ENCODE data around the gene ARID1B.

Gene ARID1B

GRCh38 chr6:157239148-157239547, 462.0 kb downstream of the ARID1B start:
- no peak for DNase-seq

GRCh38 chr6:157239671-157240058, 462.5 kb downstream of the ARID1B start:
- DNase-seq, result no peak

GRCh38 chr6:157240059-157240959, 463.1 kb downstream of the ARID1B start:
- peak; percentile 56 for DNase-seq

GRCh38 chr6:157240960-157241311, 463.8 kb downstream of the ARID1B start:
- DNase-seq, result no peak

GRCh38 chr6:157242791-157243190, 465.6 kb downstream of the ARID1B start:
- DNase-seq, result no peak

- no peak for DNase-seq
These were observed 467.0 kb downstream of the ARID1B start for GRCh38 chr6:157244175-157244574.

- DNase-seq, result no peak
These were observed 467.6 kb downstream of the ARID1B start for GRCh38 chr6:157244780-157245179.

- no peak for DNase-seq
These were observed 468.3 kb downstream of the ARID1B start for GRCh38 chr6:157245436-157245835.

GRCh38 chr6:157246048-157246630, 469.0 kb downstream of the ARID1B start:
- DNase-seq, result no peak

- DNase-seq, result no peak
These were observed 469.8 kb downstream of the ARID1B start for GRCh38 chr6:157246771-157247484.

GRCh38 chr6:157248264-157248663, 471.1 kb downstream of the ARID1B start:
- no peak for DNase-seq

- no peak for DNase-seq
These were observed 472.6 kb downstream of the ARID1B start for GRCh38 chr6:157249826-157250225.

- no peak for DNase-seq
These were observed 474.5 kb downstream of the ARID1B start for GRCh38 chr6:157251586-157252247.

GRCh38 chr6:157253017-157253416, 475.8 kb downstream of the ARID1B start:
- no peak for DNase-seq

GRCh38 chr6:157253699-157254098, 476.5 kb downstream of the ARID1B start:
- DNase-seq, result no peak

GRCh38 chr6:157254538-157254937, 477.4 kb downstream of the ARID1B start:
- no peak for DNase-seq

GRCh38 chr6:157255079-157255478, 477.9 kb downstream of the ARID1B start:
- DNase-seq, result no peak

- no peak for DNase-seq
These were observed 481.7 kb downstream of the ARID1B start for GRCh38 chr6:157258878-157259277.

GRCh38 chr6:157259443-157259842, 482.3 kb downstream of the ARID1B start:
- no peak for DNase-seq
